Stomach (tissue), 4 donors: ENCODE results near the gene NDUFS5.
"Not testable (repeated sequence)": the region's sequence is repeated elsewhere in the genome, so short reads cannot be mapped to it uniquely, and the experiment has no call there.

ENCODE experiments used
- CTCF ChIP-seq, 7 experiments: fragments of 450-650 bp in 4 of 7; fragments of 200-600 bp in 3 of 7; sonication (generic) in 3 of 7; IDR thresholded peaks; one replicate each; pipeline ENCODE4 v1.5.1; 2016 to 2019; ENCODE audit warnings: antibody characterized with exemption in 7 of 7, control low read depth in 2 of 7, mild to moderate bottlenecking in 1 of 7
- EP300 ChIP-seq: sonication (generic); formaldehyde crosslinking; IDR thresholded peaks from one replicate; pipeline ENCODE4 v1.6.1; 2017; ENCODE audit warnings: antibody characterized with exemption
- POLR2A ChIP-seq, 4 donors: fragments of 450-650 bp; IDR thresholded peaks; one replicate each; pipeline ENCODE4 v1.6.1; 2016; ENCODE audit warnings: antibody characterized with exemption in 4 of 4, control low read depth in 2 of 4, mild to moderate bottlenecking in 1 of 4, moderate library complexity in 1 of 4

GRCh38 chr1:39055213-39055710, 29.1 kb downstream of the NDUFS5 start:
- not testable (repeated sequence) for TF ChIP-seq CTCF (IDR thresholded peaks at IDR 0.05); POLR2A (IDR thresholded peaks at IDR 0.05); EP300
